OCI-LY7 (cell line): ENCODE results near the gene CDK11B. TPM values are rescaled to one million over a fixed set of nuclear protein-coding genes. Genes with fewer than 3 reads are reported as not detected.

Experiments
- BruUV-seq: library from RNA; stranded (reverse); fragments of 400-500 nt; replicated peaks from 2 replicates; lab custom pipeline; 2021; lab: Mats Ljungman, UMichigan
- CTCF ChIA-PET: fragments of 300-600 bp; sonication (Branson Sonifier 250); formaldehyde crosslinking; loops from one replicate; lab custom pipeline; 2022; ENCODE audit warnings: antibody characterized with exemption; ENCODE audit not compliant: unreplicated experiment; lab: Charles Lee
- POLR2A ChIA-PET: fragments of 300-600 bp; sonication (Branson Sonifier 250); formaldehyde crosslinking; loops from one replicate; lab custom pipeline; 2022; ENCODE audit warnings: antibody characterized with exemption; lab: Charles Lee
- DNase-seq: peaks from one replicate; pipeline ENCODE4 v3.0.0-alpha.2; 2015; ENCODE audit warnings: low spot score
- H2AFZ ChIP-seq: fragments of 200-600 bp; sonication (generic), shearing (Covaris generic); 2 replicates; pipeline ENCODE4 v1.6.1; 2014; ENCODE audit warnings: mild to moderate bottlenecking, antibody characterized with exemption, low read length, moderate library complexity
- H3K27ac ChIP-seq: fragments of 200-600 bp; sonication (generic); 2 replicates; pipeline ENCODE4 v1.5.1; 2014; ENCODE audit warnings: mixed run types, low read depth, mild to moderate bottlenecking, moderate library complexity, low read length, inconsistent platforms; ENCODE audit not compliant: poor library complexity, severe bottlenecking
- H3K36me3 ChIP-seq: fragments of 200-600 bp; sonication (generic); 2 replicates; pipeline ENCODE4 v1.6.1; 2014; ENCODE audit warnings: mild to moderate bottlenecking, antibody characterized with exemption, low read length, moderate library complexity, mixed read lengths; ENCODE audit not compliant: insufficient read depth
- H3K4me1 ChIP-seq: fragments of 200-600 bp; sonication (generic); 2 replicates; pipeline ENCODE4 v1.5.1; 2014; ENCODE audit warnings: mild to moderate bottlenecking, low read length; ENCODE audit not compliant: insufficient read depth, poor library complexity, severe bottlenecking
- H3K4me2 ChIP-seq: fragments of 200-600 bp; sonication (generic); 2 replicates; pipeline ENCODE4 v1.6.1; 2014; ENCODE audit warnings: mild to moderate bottlenecking, low read length
- H3K4me3 ChIP-seq: fragments of 200-600 bp; sonication (generic); 2 replicates; pipeline ENCODE4 v1.5.1; 2014; ENCODE audit warnings: mild to moderate bottlenecking, low read depth, low read length; ENCODE audit not compliant: poor library complexity, severe bottlenecking
- H3K79me2 ChIP-seq: fragments of 200-600 bp; sonication (generic); 2 replicates; pipeline ENCODE4 v1.6.1; 2016; ENCODE audit warnings: low read depth, mild to moderate bottlenecking, low read length, moderate library complexity, mixed read lengths; ENCODE audit not compliant: insufficient read depth
- H3K9me2 ChIP-seq: fragments of 200-600 bp; sonication (generic); 2 replicates; pipeline ENCODE4 v1.6.1; 2016; ENCODE audit warnings: mild to moderate bottlenecking, low read length, mixed read lengths; ENCODE audit not compliant: insufficient read depth
- H3K9me3 ChIP-seq: fragments of 200-600 bp; sonication (generic); 2 replicates; pipeline ENCODE4 v1.6.1; 2014; ENCODE audit warnings: mild to moderate bottlenecking, mixed run types, low read length, mixed read lengths
- H4K20me1 ChIP-seq: fragments of 200-600 bp; sonication (generic); 2 replicates; pipeline ENCODE4 v1.6.1; 2014; ENCODE audit warnings: mild to moderate bottlenecking, antibody characterized with exemption, low read length, moderate library complexity, mixed read lengths; ENCODE audit not compliant: insufficient read depth
- EZH2phosphoT487 ChIP-seq: fragments of 200-600 bp; sonication (generic); IDR thresholded peaks from 2 replicates; pipeline ENCODE4 v1.6.1; 2018; ENCODE audit warnings: low read depth, borderline replicate concordance, mild to moderate bottlenecking, mixed run types, antibody characterized with exemption, low read length, moderate library complexity, mixed read lengths
- intact Hi-C: fragments of 100-400 bp; cut with micrococcal nuclease; formaldehyde crosslinking; loops from one replicate; pipeline ENCODE4 v1.10.0; 2022; ENCODE audit not compliant: unreplicated experiment
- total RNA-seq, 2 experiments: library from RNA; depleted of rRNA in 1 of 2; stranded (reverse); fragments of >200 nt in 1 of 2; shearing (Covaris generic) in 1 of 2; gene quantifications; 2 replicates each; pipeline ENCODE4 v1.2.3, GENCODE V29; 2014 to 2022
- TF ChIP-seq, protein P1 (sequence below): fragments of 200-600 bp; sonication (generic); conservative IDR thresholded peaks from 2 replicates; pipeline ENCODE4 v1.5.1; 2014; ENCODE audit warnings: mild to moderate bottlenecking, antibody characterized with exemption, low read length, moderate library complexity, mixed read lengths

The CDK11B gene
- total RNA-seq, 2 experiments from 2014 or later = 21.6 to 51.5 TPM

DNA sequence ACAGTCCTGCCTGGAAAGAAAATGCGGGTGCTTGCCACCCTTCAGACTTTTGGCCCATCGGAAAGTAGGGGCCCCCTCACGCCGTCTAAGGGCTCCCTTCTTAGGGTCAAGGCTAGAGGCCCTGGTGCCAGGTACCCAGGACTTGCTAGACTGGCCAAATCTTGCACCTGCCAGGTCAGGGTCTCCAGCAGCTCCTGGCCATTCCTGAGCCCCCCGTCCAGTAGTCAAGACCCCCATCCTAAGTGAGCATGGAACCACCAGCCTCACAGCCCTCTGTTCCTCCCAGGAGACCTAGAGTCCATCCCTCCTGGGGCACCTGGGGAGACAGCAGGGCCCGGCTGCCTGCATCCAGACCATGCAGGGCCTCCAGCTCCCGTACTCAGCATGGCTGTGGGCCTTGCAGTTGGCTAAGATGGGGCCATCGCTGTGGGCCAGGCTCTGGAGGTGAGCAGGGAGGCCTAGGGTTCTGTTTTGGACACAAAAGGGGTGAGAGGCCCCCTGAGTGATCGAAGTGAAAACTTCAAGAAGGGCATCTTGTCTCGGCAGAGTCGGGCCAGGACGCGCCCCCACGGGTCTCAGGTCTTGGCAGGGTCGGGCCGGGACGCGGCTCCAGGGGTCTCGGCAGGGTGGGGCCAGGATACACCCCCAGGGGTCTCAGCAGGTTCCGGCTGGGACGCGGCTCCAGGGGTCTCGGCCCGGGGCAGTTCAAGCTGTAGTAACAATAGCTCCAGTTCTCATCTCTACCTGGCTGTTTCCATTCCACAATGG, 64.8 kb downstream of the CDK11B start:
- Histone ChIP-seq H3K4me3 (no peak overlapping the region), H2AFZ (no peak overlapping the region), H3K4me1 (no peaks in the 10 kb centered on the region), H3K9me3 (no peaks in the 10 kb centered on the region), H3K79me2 (no peaks in the 10 kb centered on the region), H4K20me1 (no peaks in the 10 kb centered on the region), H3K36me3 (no peaks in the 10 kb centered on the region), H3K4me2 (no peak overlapping the region), H3K27ac (no peak overlapping the region), H3K9me2 (no peaks in the 10 kb centered on the region)
- BruUV-seq = no TSS peak
- no peak for DNase-seq
- intact Hi-C loops = no loop called here
- TF ChIP-seq, protein P1, sequence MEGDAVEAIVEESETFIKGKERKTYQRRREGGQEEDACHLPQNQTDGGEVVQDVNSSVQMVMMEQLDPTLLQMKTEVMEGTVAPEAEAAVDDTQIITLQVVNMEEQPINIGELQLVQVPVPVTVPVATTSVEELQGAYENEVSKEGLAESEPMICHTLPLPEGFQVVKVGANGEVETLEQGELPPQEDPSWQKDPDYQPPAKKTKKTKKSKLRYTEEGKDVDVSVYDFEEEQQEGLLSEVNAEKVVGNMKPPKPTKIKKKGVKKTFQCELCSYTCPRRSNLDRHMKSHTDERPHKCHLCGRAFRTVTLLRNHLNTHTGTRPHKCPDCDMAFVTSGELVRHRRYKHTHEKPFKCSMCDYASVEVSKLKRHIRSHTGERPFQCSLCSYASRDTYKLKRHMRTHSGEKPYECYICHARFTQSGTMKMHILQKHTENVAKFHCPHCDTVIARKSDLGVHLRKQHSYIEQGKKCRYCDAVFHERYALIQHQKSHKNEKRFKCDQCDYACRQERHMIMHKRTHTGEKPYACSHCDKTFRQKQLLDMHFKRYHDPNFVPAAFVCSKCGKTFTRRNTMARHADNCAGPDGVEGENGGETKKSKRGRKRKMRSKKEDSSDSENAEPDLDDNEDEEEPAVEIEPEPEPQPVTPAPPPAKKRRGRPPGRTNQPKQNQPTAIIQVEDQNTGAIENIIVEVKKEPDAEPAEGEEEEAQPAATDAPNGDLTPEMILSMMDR = no peak
- no peak for TF ChIP-seq EZH2phosphoT487
- ChIA-PET POLR2A (no interaction called here), CTCF (no interaction called here)

DNA sequence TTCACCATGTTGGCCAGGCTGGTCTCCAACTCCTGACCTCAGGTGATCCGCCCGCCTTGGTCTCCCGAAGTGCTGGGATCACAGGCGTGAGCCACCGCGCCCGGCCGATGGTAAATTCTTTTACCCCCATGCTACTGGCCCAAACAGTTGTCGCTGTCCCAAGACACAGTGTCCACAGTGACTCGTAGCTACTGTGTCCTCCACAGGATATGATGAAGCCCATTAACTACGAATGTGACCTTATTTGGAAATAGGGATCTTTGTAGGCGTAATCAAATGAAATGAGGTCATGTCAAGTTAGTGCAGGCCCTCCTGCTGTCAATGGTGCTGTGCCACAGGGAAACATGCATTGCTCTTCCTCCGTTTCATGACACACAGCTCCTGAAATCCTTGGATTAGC, 67.4 kb downstream of the CDK11B start:
- Histone ChIP-seq H3K4me3 (no peak overlapping the region), H3K9me2 (no peaks in the 10 kb centered on the region), H3K4me1 (no peaks in the 10 kb centered on the region), H3K27ac (no peak overlapping the region), H3K79me2 (no peaks in the 10 kb centered on the region), H2AFZ (no peak overlapping the region), H4K20me1 (no peaks in the 10 kb centered on the region), H3K4me2 (no peak overlapping the region), H3K36me3 (no peaks in the 10 kb centered on the region), H3K9me3 (no peaks in the 10 kb centered on the region)
- TF ChIP-seq EZH2phosphoT487 = no peak
- TF ChIP-seq, protein P1 = no peak
- intact Hi-C loops = no loop called here
- DNase-seq = no peak
- no TSS peak for BruUV-seq
- CTCF ChIA-PET = no interaction called here
- POLR2A ChIA-PET = interaction anchor here (0.6 kb wide), 1 partner anchor 666 kb away, joined by 3 read pairs; no protein-coding TSS in a partner anchor

Other genes starting within 250 kb of the CDK11B start
- not detected in 2 replicates for gene ANKRD65, start 237.7 kb downstream of the CDK11B start, total RNA-seq (2014; rRNA removed; shearing (Covaris generic))
- gene ANKRD65, start 237.7 kb downstream of the CDK11B start, total RNA-seq (2022) = not detected in 2 replicates
- not detected in 2 replicates for gene VWA1, start 223.3 kb downstream of the CDK11B start, total RNA-seq (2014; rRNA removed; shearing (Covaris generic))
- gene VWA1, start 223.3 kb downstream of the CDK11B start, total RNA-seq (2022) = not detected in 2 replicates
- 1.6 TPM in 1 of 2 replicates, not detected in the other for gene ATAD3C, start 209.3 kb downstream of the CDK11B start, total RNA-seq (2014; rRNA removed; shearing (Covaris generic))
- gene ATAD3C, start 209.3 kb downstream of the CDK11B start, total RNA-seq (2022) = 2.1 and 3.0 TPM in 2 replicates
- 43.8 and 54.9 TPM in 2 replicates for gene ATAD3B, start 187.2 kb downstream of the CDK11B start, total RNA-seq (2014; rRNA removed; shearing (Covaris generic))
- 54.3 and 62.4 TPM in 2 replicates for gene ATAD3B, start 187.2 kb downstream of the CDK11B start, total RNA-seq (2022)
- gene ATAD3A, start 146.8 kb downstream of the CDK11B start, total RNA-seq (2014; rRNA removed; shearing (Covaris generic)) = 79.9 and 81.9 TPM in 2 replicates
- 83.3 and 88.6 TPM in 2 replicates for gene ATAD3A, start 146.8 kb downstream of the CDK11B start, total RNA-seq (2022)
- 0.64 and 0.76 TPM in 2 replicates for gene TMEM240, start 118.4 kb downstream of the CDK11B start, total RNA-seq (2014; rRNA removed; shearing (Covaris generic))
- 2.1 and 2.7 TPM in 2 replicates for gene TMEM240, start 118.4 kb downstream of the CDK11B start, total RNA-seq (2022)
- gene SSU72, start 84.1 kb downstream of the CDK11B start, total RNA-seq (2014; rRNA removed; shearing (Covaris generic)) = 97.7 and 101 TPM in 2 replicates
- gene SSU72, start 84.1 kb downstream of the CDK11B start, total RNA-seq (2022) = 141 and 149 TPM in 2 replicates
- gene FNDC10, start 58.9 kb downstream of the CDK11B start, total RNA-seq (2014; rRNA removed; shearing (Covaris generic)) = 2.7 and 3.1 TPM in 2 replicates
- gene FNDC10, start 58.9 kb downstream of the CDK11B start, total RNA-seq (2022) = 1.3 and 2.7 TPM in 2 replicates
- 46.4 and 64.9 TPM in 2 replicates for gene MIB2, start 43.5 kb downstream of the CDK11B start, total RNA-seq (2014; rRNA removed; shearing (Covaris generic))
- 54.0 and 55.3 TPM in 2 replicates for gene MIB2, start 43.5 kb downstream of the CDK11B start, total RNA-seq (2022)
- gene MMP23B, start 26.8 kb downstream of the CDK11B start, total RNA-seq (2014; rRNA removed; shearing (Covaris generic)) = 1.3 and 2.2 TPM in 2 replicates
- 7.6 and 8.7 TPM in 2 replicates for gene MMP23B, start 26.8 kb downstream of the CDK11B start, total RNA-seq (2022)
- 24.2 and 26.6 TPM in 2 replicates for gene SLC35E2B, start 33.8 kb upstream of the CDK11B start, total RNA-seq (2014; rRNA removed; shearing (Covaris generic))
- gene SLC35E2B, start 33.8 kb upstream of the CDK11B start, total RNA-seq (2022) = 58.9 and 61.2 TPM in 2 replicates
- 50.9 and 66.1 TPM in 2 replicates for gene CDK11A, start 65.4 kb upstream of the CDK11B start, total RNA-seq (2014; rRNA removed; shearing (Covaris generic))
- gene CDK11A, start 65.4 kb upstream of the CDK11B start, total RNA-seq (2022) = 90.5 and 92.1 TPM in 2 replicates
- gene NADK, start 119.5 kb upstream of the CDK11B start, total RNA-seq (2014; rRNA removed; shearing (Covaris generic)) = 144 and 156 TPM in 2 replicates
- gene NADK, start 119.5 kb upstream of the CDK11B start, total RNA-seq (2022) = 173 and 184 TPM in 2 replicates
- gene GNB1, start 232.1 kb upstream of the CDK11B start, total RNA-seq (2014; rRNA removed; shearing (Covaris generic)) = 86.9 and 101 TPM in 2 replicates
- 502 and 563 TPM in 2 replicates for gene GNB1, start 232.1 kb upstream of the CDK11B start, total RNA-seq (2022)